K562 (cell line): Measurements from ENCODE around the gene PRAMEF11. TPM values are rescaled to one million over a fixed set of nuclear protein-coding genes. Genes with fewer than 3 reads are reported as not detected.

Source experiments
- C11orf30 ChIP-seq: fragments of 450-650 bp; IDR thresholded peaks from 2 replicates; pipeline ENCODE4 v1.6.1; 2016; ENCODE audit warnings: low read depth, mild to moderate bottlenecking
- CTBP1 ChIP-seq: fragments of 450-650 bp; IDR thresholded peaks from 2 replicates; pipeline ENCODE4 v1.6.1; 2016; ENCODE audit warnings: borderline replicate concordance
- FOXA3 ChIP-seq, 2 experiments: fragments of 450-650 bp in 1 of 2; sonication (generic) in 1 of 2; formaldehyde crosslinking; IDR thresholded peaks in 1 of 2; conservative IDR thresholded peaks in 1 of 2; 2 replicates each; pipeline versions ENCODE4 v1.4.0 to v1.8.0; 2020 to 2022; ENCODE audit warnings: mild to moderate bottlenecking in 2 of 2, missing genetic modification reagents in 1 of 2
- MAZ ChIP-seq, 2 experiments: fragments of 450-650 bp in 1 of 2; sonication (generic) in 1 of 2; formaldehyde crosslinking; IDR thresholded peaks in 1 of 2; conservative IDR thresholded peaks in 1 of 2; 2 replicates each; pipeline versions ENCODE4 v1.4.0 to v1.5.0; 2020; ENCODE audit warnings: mild to moderate bottlenecking in 1 of 2, missing genetic modification reagents in 1 of 2
- NFE2 ChIP-seq: IDR thresholded peaks from 2 replicates; pipeline ENCODE4 v1.6.1; 2014; ENCODE audit warnings: antibody characterized with exemption, low read depth
- RBM17 ChIP-seq: fragments of 200-400 bp; formaldehyde crosslinking; IDR thresholded peaks from 2 replicates; pipeline ENCODE4 v1.6.1; 2017; ENCODE audit warnings: low read depth, mild to moderate bottlenecking, low read length, borderline replicate concordance
- SOX6 ChIP-seq: fragments of 450-650 bp; IDR thresholded peaks from 2 replicates; pipeline ENCODE4 v1.6.1; 2014; ENCODE audit warnings: mild to moderate bottlenecking
- ZNF274 ChIP-seq: IDR thresholded peaks from 2 replicates; pipeline ENCODE4 v1.6.1; 2011; ENCODE audit warnings: low read depth, mild to moderate bottlenecking, low read length, moderate library complexity, borderline replicate concordance
- ZNF75A ChIP-seq: fragments of 450-650 bp; formaldehyde crosslinking; IDR thresholded peaks from 2 replicates; pipeline ENCODE4 v1.4.0; 2020; ENCODE audit warnings: mild to moderate bottlenecking
- polyA plus RNA-seq, 8 experiments: library from polyadenylated mRNA; depleted of rRNA in 4 of 8; stranded (reverse) in 5 of 8; unstranded in 3 of 8; fragments of >200 nt; fragmentation: Nextera tagmentation in 2 of 8; fragmentation: Illumina TruSeq in 1 of 8; extraction: Ambion mirVana in 2 of 8; extraction: Trizol in 1 of 8; gene quantifications; 2 replicates each; pipeline versions ENCODE4 v1.2.1 to v1.2.3, GENCODE V29; 2011 to 2014; ENCODE audit warnings: inconsistent platforms in 1 of 8, missing spikeins in 1 of 8
- total RNA-seq, 7 experiments: library from RNA; depleted of rRNA in 6 of 7; stranded (reverse); fragments of >200 nt in 6 of 7; fragmentation: Illumina TruSeq in 2 of 7; extraction: Trizol in 2 of 7; gene quantifications; 2 replicates each; pipeline versions ENCODE4 v1.2.1 to v1.2.3, GENCODE V29; 2011 to 2021; ENCODE audit warnings: low replicate concordance in 1 of 7
- TF ChIP-seq, protein P1 (sequence below): fragments of 250-450 bp; sonication (Bioruptor Pico); IDR thresholded peaks from 2 replicates; pipeline ENCODE4 v1.8.0; 2021; ENCODE audit warnings: moderate library complexity, mild to moderate bottlenecking, inconsistent platforms
- TF ChIP-seq, protein P2 (sequence below): sonication (generic); formaldehyde crosslinking; IDR thresholded peaks from 2 replicates; pipeline ENCODE4 v1.8.1; 2023; ENCODE audit warnings: missing genetic modification reagents, mild to moderate bottlenecking, borderline replicate concordance

The PRAMEF11 gene
- total and polyA plus RNA-seq, 9 of the 15 experiments (the other 6 are each of a cell fraction or from before 2014, with no cell fraction given): not detected

DNA sequence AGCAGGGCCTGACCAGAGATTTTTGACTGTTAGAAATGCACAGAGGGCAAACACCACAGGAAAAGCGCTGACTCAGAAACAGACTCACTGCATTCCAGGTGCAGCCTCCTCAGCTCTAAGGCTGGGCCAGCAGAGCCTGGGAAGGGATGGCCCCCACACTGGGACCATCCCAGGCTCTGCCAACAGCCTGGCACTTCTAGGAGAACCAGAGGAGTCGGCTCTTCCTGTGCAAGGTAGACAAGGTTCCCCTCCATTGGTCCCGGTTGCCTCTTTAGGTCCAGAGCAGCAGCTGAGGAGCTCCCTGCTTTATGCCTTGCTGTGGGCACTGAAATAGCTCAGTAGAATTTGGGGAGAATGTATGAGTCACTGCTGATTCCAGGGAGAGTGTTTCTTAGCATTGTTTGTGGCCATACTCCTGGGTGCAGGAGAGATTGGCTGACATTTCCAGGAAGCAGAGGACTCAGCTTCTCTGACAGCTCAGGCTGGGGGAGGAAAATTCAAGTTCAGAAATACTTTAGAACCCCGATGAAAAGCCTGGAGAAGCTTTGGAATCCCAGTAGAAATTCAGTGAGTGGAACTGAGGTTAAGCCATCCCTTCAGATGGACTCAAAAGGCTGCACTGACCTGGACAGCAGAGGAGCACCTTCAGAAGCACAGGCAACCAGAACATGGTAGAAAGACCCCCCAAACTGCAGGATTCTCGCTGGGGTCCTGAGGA, 20.4 kb downstream of the PRAMEF11 start (continued):
- TF ChIP-seq, protein P1, sequence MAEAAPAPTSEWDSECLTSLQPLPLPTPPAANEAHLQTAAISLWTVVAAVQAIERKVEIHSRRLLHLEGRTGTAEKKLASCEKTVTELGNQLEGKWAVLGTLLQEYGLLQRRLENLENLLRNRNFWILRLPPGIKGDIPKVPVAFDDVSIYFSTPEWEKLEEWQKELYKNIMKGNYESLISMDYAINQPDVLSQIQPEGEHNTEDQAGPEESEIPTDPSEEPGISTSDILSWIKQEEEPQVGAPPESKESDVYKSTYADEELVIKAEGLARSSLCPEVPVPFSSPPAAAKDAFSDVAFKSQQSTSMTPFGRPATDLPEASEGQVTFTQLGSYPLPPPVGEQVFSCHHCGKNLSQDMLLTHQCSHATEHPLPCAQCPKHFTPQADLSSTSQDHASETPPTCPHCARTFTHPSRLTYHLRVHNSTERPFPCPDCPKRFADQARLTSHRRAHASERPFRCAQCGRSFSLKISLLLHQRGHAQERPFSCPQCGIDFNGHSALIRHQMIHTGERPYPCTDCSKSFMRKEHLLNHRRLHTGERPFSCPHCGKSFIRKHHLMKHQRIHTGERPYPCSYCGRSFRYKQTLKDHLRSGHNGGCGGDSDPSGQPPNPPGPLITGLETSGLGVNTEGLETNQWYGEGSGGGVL: no peak
- TF ChIP-seq FOXA3 (CRISPR knock-in tag; conservative IDR thresholded peaks at IDR 0.05 in 1 of 2, IDR thresholded peaks at IDR 0.05 in 1 of 2): no peak
- peak; percentile 63; the same call in 1 of the 2 replicates for TF ChIP-seq CTBP1
- TF ChIP-seq MAZ (CRISPR knock-in tag; conservative IDR thresholded peaks at IDR 0.05 in 1 of 2, IDR thresholded peaks at IDR 0.05 in 1 of 2): peak in 1 of 2 experiments; percentile 47; a peak in 1 of 4 replicates
- TF ChIP-seq NFE2: peak; percentile 62
- no peak for TF ChIP-seq RBM17
- TF ChIP-seq, protein P2, sequence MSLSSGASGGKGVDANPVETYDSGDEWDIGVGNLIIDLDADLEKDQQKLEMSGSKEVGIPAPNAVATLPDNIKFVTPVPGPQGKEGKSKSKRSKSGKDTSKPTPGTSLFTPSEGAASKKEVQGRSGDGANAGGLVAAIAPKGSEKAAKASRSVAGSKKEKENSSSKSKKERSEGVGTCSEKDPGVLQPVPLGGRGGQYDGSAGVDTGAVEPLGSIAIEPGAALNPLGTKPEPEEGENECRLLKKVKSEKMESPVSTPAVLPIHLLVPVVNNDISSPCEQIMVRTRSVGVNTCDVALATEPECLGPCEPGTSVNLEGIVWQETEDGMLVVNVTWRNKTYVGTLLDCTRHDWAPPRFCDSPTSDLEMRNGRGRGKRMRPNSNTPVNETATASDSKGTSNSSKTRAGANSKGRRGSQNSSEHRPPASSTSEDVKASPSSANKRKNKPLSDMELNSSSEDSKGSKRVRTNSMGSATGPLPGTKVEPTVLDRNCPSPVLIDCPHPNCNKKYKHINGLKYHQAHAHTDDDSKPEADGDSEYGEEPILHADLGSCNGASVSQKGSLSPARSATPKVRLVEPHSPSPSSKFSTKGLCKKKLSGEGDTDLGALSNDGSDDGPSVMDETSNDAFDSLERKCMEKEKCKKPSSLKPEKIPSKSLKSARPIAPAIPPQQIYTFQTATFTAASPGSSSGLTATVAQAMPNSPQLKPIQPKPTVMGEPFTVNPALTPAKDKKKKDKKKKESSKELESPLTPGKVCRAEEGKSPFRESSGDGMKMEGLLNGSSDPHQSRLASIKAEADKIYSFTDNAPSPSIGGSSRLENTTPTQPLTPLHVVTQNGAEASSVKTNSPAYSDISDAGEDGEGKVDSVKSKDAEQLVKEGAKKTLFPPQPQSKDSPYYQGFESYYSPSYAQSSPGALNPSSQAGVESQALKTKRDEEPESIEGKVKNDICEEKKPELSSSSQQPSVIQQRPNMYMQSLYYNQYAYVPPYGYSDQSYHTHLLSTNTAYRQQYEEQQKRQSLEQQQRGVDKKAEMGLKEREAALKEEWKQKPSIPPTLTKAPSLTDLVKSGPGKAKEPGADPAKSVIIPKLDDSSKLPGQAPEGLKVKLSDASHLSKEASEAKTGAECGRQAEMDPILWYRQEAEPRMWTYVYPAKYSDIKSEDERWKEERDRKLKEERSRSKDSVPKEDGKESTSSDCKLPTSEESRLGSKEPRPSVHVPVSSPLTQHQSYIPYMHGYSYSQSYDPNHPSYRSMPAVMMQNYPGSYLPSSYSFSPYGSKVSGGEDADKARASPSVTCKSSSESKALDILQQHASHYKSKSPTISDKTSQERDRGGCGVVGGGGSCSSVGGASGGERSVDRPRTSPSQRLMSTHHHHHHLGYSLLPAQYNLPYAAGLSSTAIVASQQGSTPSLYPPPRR: no peak
- TF ChIP-seq C11orf30: peak; percentile 94
- no peak for TF ChIP-seq ZNF274
- TF ChIP-seq SOX6: 0 out of 2 replicates have a peak, but pooled peaks have one; percentile 57
- TF ChIP-seq ZNF75A (CRISPR knock-in tag): no peak
